Measurements from ENCODE around the gene PRKAG1.

The PRKAG1 gene

DNA sequence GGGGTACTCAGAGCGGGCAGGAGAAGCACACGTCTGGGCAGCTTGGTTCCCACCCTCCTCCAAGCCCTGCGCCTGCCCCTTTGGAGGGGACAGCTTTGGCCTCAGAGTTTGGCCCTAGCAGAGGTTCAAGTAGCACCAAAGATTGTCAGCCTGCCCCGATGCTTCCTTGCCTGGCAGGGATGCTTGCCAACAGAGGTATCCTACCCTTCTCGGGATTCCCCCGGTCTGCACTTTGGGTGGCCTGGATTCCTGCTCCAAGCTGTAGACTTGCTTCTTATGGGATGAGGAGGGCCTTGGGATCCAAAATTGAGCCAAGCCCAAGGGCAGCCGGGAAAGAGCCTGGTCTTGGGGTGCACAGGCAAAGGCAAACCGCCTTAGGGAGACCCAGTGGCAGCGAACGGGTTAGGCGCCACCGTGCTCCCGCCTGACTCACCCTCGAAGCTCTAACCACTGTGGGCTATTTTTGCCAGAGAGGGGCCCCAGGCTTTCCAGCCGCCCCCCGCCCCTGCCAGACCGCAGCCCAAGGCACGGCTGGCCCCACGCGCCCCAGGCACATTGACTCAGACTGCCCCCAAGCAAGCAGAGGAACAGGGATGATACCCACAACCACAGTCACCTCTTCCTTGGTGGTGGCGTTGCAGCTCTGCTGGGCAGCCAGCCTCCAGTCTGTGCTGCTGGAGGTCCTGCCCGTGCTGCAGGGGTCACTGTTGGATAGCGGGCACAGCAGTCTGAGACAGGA, 46.2 kb downstream of the PRKAG1 start:
- Histone ChIP-seq H3K4me3 (ENCODE audit: low read depth, low read length) (no peak overlapping the region), H3K27me3 (ENCODE audit: insufficient read depth, low read length) (peaks cover 49% of the 10 kb centered on the region), H3K4me1 (ENCODE audit: control insufficient read depth, insufficient read depth, low read length, unreplicated experiment) (peaks cover 11% of the 10 kb centered on the region)

DNA sequence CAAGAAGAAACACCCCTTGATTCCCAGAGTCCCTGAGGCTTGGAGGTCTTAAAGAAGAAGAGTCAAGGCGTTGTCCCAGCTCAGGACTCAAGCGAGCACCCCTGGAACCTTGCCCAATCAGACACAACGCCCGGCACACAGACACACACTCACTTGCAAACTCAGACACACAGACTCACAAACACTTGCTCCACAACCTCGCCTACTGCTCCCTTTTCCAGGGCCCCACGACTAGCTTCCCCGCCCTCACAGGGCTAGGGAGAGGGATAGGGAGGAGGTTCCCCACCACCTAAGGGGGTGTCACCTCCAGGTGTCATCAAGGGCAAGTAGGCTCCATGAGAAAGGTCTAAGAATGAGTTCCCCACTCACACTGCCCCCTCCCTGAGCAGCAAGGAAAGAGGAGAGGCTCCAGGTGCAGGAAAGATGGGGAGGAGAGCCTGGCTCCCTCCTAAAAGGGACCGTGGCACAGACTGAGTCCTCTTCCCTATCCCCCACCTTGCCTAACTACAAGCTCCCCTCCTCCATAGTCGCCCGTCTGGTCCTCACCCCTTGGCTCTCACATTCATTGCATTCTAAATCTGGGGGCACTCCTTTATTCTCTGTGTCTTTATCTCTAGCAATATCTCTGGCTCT, 47.8 kb downstream of the PRKAG1 start:
- H3K4me3 ChIP-seq (ENCODE audit: low read depth, low read length) = peak overlapping the region; percentile 41
- peaks cover 51% of the 10 kb centered on the region for H3K27me3 ChIP-seq (ENCODE audit: insufficient read depth, low read length)
- no peaks in the 10 kb centered on the region for H3K79me2 ChIP-seq (ENCODE audit: control insufficient read depth, insufficient read depth, low read length, unreplicated experiment)
- H3K27ac ChIP-seq (ENCODE audit: low read depth, low read length) = no peak overlapping the region
- peaks cover 11% of the 10 kb centered on the region for H3K4me1 ChIP-seq (ENCODE audit: control insufficient read depth, insufficient read depth, low read length, unreplicated experiment)
- no peaks in the 10 kb centered on the region for H3K36me3 ChIP-seq (ENCODE audit: insufficient read depth, low read length)
- H2AFZ ChIP-seq (ENCODE audit: low read length, unreplicated experiment) = no peak overlapping the region

More for the DNA sequence above, 46.2 kb downstream of the PRKAG1 start:
- H2AFZ ChIP-seq (ENCODE audit: low read length, unreplicated experiment) = no peak overlapping the region
- no peaks in the 10 kb centered on the region for H3K36me3 ChIP-seq (ENCODE audit: insufficient read depth, low read length)
- H3K27ac ChIP-seq (ENCODE audit: low read depth, low read length) = no peak overlapping the region
- no peaks in the 10 kb centered on the region for H3K79me2 ChIP-seq (ENCODE audit: control insufficient read depth, insufficient read depth, low read length, unreplicated experiment)

DNA sequence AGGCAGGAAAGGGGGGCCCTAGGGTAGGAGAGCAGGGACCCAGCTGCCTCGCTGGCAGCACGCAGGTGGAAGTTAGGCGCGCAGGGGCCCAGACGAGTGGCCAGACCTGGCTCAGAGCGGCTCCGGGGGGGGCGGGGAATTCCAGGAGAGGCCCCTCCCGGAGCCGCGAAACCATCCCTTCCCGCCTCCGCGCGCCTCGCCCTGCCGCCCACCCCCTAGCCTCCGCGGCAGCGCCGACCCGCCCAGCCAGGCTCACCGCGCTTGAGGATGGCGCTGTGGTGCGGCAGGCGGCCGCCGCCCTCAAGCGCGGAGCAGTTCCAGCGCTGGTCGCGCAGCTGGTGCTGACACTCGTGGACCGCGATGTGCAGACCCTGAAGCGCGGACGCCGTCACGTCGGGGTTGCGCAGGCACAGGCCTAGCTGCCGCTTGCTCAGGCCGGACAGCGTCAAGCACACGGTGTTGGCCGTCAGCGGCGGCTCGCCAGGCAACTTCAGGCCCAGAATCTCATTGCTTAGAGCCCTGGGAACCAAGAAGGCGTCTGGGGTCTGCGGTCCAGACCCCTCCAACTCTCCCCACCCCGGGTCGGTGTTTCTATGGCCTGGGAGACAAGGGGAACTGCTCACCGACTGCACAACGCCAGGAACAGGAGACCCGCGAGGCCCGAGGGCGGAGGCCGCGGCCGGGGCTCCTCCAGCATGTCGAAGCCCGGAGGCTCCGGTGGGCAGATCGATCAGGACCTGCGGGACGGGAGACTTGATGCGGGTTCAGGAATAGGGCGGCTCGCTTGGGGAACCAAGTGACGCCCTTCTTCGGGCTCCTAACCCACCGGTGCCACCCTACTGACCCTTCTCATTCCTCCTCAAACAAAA, 48.5 kb downstream of the PRKAG1 start:
- peaks cover 11% of the 10 kb centered on the region for H3K4me1 ChIP-seq (ENCODE audit: control insufficient read depth, insufficient read depth, low read length, unreplicated experiment)
- H3K27ac ChIP-seq (ENCODE audit: low read depth, low read length) = no peak overlapping the region
- H3K4me3 ChIP-seq (ENCODE audit: low read depth, low read length) = peak overlapping the region; percentile 38; the same call in 1 of the 2 replicates
- H3K79me2 ChIP-seq (ENCODE audit: control insufficient read depth, insufficient read depth, low read length, unreplicated experiment) = no peaks in the 10 kb centered on the region
- no peak overlapping the region for H2AFZ ChIP-seq (ENCODE audit: low read length, unreplicated experiment)
- H3K27me3 ChIP-seq (ENCODE audit: insufficient read depth, low read length) = peaks cover 51% of the 10 kb centered on the region
- H3K36me3 ChIP-seq (ENCODE audit: insufficient read depth, low read length) = no peaks in the 10 kb centered on the region

DNA sequence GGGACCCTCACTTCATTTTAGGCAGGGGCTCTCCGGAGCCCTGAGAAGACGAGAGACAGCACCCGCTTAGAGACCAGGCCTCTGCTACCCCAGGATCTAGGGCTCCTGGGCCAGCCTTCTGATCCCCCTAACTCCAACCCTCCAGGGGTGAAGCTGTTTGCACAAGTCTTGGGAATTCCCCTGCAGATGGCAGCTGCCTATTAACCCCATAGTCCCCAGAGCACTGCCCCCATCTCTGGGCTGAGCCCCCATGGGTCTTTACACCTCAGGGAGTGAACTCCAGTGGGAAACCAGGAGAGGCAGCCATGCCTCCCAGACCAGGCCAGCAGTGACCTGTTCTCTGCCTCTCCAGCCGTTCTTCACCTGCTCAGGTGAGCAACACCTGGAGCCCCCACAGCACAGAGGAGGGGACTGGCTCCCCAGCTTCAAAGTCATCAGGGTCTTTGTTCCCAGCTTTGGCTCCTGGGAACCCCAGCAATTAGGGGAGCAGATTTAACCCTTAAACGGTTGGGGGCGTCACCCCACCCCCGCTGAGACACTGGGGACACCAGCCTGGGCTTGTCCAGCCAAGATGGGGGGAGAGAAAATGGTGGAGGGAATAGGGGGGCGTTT, 49.3 kb downstream of the PRKAG1 start:
- Histone ChIP-seq H3K36me3 (ENCODE audit: insufficient read depth, low read length) (no peaks in the 10 kb centered on the region), H3K79me2 (ENCODE audit: control insufficient read depth, insufficient read depth, low read length, unreplicated experiment) (no peaks in the 10 kb centered on the region), H3K4me1 (ENCODE audit: control insufficient read depth, insufficient read depth, low read length, unreplicated experiment) (peaks cover 11% of the 10 kb centered on the region), H3K27me3 (ENCODE audit: insufficient read depth, low read length) (peaks cover 51% of the 10 kb centered on the region), H3K4me3 (ENCODE audit: low read depth, low read length) (no peak overlapping the region; the same call in 1 of the 2 replicates), H3K27ac (ENCODE audit: low read depth, low read length) (no peak overlapping the region), H2AFZ (ENCODE audit: low read length, unreplicated experiment) (no peak overlapping the region)

DNA sequence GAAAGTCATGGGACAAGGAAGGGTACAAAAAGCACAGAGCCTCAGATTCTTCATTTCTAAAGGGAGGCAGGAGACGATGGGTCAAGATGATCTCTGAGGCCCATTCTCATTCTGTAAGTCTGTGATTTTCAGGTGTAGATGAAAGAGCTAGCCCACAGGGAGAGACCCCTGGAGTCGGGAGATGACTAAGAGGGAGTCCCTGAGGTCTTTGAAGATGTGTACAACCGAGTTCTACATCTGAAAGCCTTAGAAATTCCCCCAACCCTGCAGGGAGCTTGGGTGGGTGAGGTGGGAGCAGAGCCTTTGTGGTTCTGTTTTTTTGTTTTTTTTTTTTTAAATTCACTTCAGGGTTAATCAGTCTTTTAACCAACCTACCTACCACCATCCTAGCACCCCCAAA, 50.1 kb downstream of the PRKAG1 start:
- peaks cover 7% of the 10 kb centered on the region for H3K4me1 ChIP-seq (ENCODE audit: control insufficient read depth, insufficient read depth, low read length, unreplicated experiment)

DNA sequence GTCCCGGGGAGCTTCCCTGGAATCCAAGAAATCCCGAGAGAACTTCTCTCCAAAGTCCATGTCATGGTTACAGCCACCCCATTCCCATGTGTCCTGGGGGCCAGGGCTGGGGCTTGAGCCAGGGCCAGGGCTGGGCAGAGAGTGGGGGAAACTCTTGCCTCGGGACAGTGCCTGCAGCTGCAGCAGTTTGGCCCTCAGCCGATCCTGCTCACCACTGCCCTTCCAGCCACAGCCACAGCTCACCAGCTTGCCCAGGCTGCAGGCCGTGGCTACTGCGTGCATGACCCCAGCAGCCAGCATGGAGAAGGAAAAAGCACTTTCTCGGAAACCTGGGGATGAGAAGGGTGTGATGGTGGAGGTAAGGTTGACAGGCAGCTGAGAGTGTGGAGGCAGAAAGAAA, 50.6 kb downstream of the PRKAG1 start:
- Histone ChIP-seq H3K79me2 (ENCODE audit: control insufficient read depth, insufficient read depth, low read length, unreplicated experiment) (no peaks in the 10 kb centered on the region), H3K4me3 (ENCODE audit: low read depth, low read length) (no peak overlapping the region), H3K4me1 (ENCODE audit: control insufficient read depth, insufficient read depth, low read length, unreplicated experiment) (peaks cover 3% of the 10 kb centered on the region), H3K27me3 (ENCODE audit: insufficient read depth, low read length) (peaks cover 45% of the 10 kb centered on the region), H2AFZ (ENCODE audit: low read length, unreplicated experiment) (no peak overlapping the region), H3K36me3 (ENCODE audit: insufficient read depth, low read length) (no peaks in the 10 kb centered on the region), H3K27ac (ENCODE audit: low read depth, low read length) (no peak overlapping the region)

More for the DNA sequence above, 50.1 kb downstream of the PRKAG1 start:
- no peak overlapping the region for H3K27ac ChIP-seq (ENCODE audit: low read depth, low read length)
- H2AFZ ChIP-seq (ENCODE audit: low read length, unreplicated experiment) = no peak overlapping the region
- H3K27me3 ChIP-seq (ENCODE audit: insufficient read depth, low read length) = peaks cover 50% of the 10 kb centered on the region
- H3K36me3 ChIP-seq (ENCODE audit: insufficient read depth, low read length) = no peaks in the 10 kb centered on the region
- H3K79me2 ChIP-seq (ENCODE audit: control insufficient read depth, insufficient read depth, low read length, unreplicated experiment) = no peaks in the 10 kb centered on the region
- H3K4me3 ChIP-seq (ENCODE audit: low read depth, low read length) = no peak overlapping the region

DNA sequence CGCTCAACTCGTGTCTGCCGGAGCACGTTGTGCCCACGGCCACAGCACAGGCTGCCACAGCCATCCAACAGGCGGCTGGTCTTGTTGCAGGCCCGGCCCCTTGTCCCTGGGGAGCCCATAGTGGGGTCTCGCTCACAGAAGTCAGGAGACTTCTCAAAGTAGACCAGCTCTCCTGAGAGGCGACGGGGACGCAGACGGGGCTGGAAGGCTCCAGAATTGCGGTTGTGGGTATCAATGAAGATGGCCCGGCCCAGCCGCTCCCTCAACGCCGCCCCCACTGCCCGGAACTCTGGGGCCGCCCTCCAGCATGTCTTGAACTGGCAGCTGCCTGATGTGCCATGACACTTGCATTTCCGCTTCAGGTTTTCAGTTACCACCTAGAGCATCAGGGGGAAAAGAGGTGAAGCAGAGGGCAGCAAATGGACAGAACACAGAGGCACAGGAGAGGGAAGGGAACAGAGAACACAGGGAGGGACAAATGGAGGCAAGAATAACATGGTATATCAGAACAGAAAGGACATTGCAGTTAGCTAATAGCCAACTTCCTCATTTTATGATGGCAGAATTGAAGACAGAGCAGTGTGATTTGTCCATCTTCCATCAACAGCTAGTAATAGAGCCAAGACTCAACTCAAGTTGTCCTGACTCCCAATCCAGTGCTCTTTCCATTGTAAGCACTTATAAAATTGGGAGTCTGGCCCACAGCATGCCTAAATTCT, 52.2 kb downstream of the PRKAG1 start:
- peaks cover 28% of the 10 kb centered on the region for H3K27me3 ChIP-seq (ENCODE audit: insufficient read depth, low read length)
- no peak overlapping the region for H3K4me3 ChIP-seq (ENCODE audit: low read depth, low read length)
- no peak overlapping the region for H2AFZ ChIP-seq (ENCODE audit: low read length, unreplicated experiment)
- H3K79me2 ChIP-seq (ENCODE audit: control insufficient read depth, insufficient read depth, low read length, unreplicated experiment) = no peaks in the 10 kb centered on the region
- H3K27ac ChIP-seq (ENCODE audit: low read depth, low read length) = no peak overlapping the region
- peaks cover 3% of the 10 kb centered on the region for H3K4me1 ChIP-seq (ENCODE audit: control insufficient read depth, insufficient read depth, low read length, unreplicated experiment)
- no peaks in the 10 kb centered on the region for H3K36me3 ChIP-seq (ENCODE audit: insufficient read depth, low read length)

DNA sequence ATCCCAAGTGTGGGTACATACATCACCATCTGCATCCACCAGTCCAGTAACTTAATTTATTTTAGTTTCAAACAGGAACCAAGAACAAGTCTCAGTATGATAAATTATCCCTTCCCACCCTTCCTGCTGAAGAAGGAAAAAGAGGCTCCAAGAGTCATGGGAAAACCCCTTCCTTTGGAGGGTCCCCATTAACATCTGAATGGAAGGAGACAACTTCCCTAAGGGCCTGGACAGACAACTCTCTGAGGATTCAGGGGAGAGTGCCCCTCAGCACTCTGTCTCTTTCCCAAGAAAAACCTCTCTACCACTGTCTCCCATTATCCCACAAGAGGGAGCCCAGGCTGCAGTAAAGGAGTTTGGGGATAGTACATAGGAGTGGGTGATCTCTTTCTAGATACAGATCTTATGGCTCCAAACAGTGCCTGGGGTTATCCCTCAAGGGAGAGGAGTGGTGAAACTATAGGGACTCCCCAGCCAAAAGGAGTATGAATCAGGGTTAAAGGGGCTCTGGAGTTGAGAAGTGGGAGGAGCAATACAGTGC, 53.2 kb downstream of the PRKAG1 start:
- peaks cover 3% of the 10 kb centered on the region for H3K4me1 ChIP-seq (ENCODE audit: control insufficient read depth, insufficient read depth, low read length, unreplicated experiment)
- H3K4me3 ChIP-seq (ENCODE audit: low read depth, low read length) = no peak overlapping the region
- H2AFZ ChIP-seq (ENCODE audit: low read length, unreplicated experiment) = no peak overlapping the region
- H3K27ac ChIP-seq (ENCODE audit: low read depth, low read length) = no peak overlapping the region
- H3K79me2 ChIP-seq (ENCODE audit: control insufficient read depth, insufficient read depth, low read length, unreplicated experiment) = no peaks in the 10 kb centered on the region
- no peaks in the 10 kb centered on the region for H3K36me3 ChIP-seq (ENCODE audit: insufficient read depth, low read length)
- peaks cover 19% of the 10 kb centered on the region for H3K27me3 ChIP-seq (ENCODE audit: insufficient read depth, low read length)

DNA sequence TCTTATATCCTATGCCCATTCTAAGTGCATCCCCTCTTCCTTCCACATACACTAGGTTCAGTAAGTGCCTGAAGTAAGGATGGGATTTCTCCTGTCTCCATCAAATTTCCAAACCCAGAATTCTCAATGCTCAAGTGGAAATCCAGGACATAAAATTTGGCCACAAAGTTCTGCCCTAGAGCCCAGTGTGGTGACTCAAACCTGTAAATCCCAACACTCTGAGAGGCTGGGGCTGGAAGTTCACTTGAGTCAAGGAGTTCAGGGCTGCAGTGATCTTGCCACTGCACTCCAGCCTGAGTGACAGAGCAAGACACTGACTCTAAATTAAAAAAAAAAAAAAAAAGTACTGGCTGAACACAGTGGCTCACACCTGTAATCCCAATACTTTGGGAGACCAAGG, 56.8 kb downstream of the PRKAG1 start:
- Histone ChIP-seq H3K27ac (ENCODE audit: low read depth, low read length) (no peak overlapping the region), H3K36me3 (ENCODE audit: insufficient read depth, low read length) (no peaks in the 10 kb centered on the region), H3K4me3 (ENCODE audit: low read depth, low read length) (no peak overlapping the region), H3K27me3 (ENCODE audit: insufficient read depth, low read length) (0 out of 2 replicates have a peak, but pooled peaks cover 7% of the 10 kb centered on the region), H3K4me1 (ENCODE audit: control insufficient read depth, insufficient read depth, low read length, unreplicated experiment) (no peaks in the 10 kb centered on the region), H3K79me2 (ENCODE audit: control insufficient read depth, insufficient read depth, low read length, unreplicated experiment) (no peaks in the 10 kb centered on the region), H2AFZ (ENCODE audit: low read length, unreplicated experiment) (no peak overlapping the region)

Measured in ACC112 (cell line).